ENCODE data around the gene SERPINA6.
"Not testable (repeated sequence)": the region's sequence is repeated elsewhere in the genome, so short reads cannot be mapped to it uniquely, and the experiment has no call there.

The SERPINA6 gene

GRCh38 chr14:94295360-94296180, 27.6 kb downstream of the SERPINA6 start:
- no peak for DNase-seq (ENCODE audit: low read depth in 1 of 2, low spot score in 1 of 2)

GRCh38 chr14:94293578-94293924, 29.6 kb downstream of the SERPINA6 start:
- DNase-seq (ENCODE audit: low read depth in 1 of 2, low spot score in 1 of 2): no peak

GRCh38 chr14:94292872-94293577, 30.1 kb downstream of the SERPINA6 start, which contains the start of gene SERPINA10:
TSS of gene SERPINA10 (minus strand) at chr14:94293268. CDS start at chr14:94290593, 2,675 bp downstream.
- DNase-seq (ENCODE audit: low read depth in 1 of 2, low spot score in 1 of 2): no peak

- no peak for DNase-seq (ENCODE audit: low read depth in 1 of 2, low spot score in 1 of 2)
These were observed 30.6 kb downstream of the SERPINA6 start for GRCh38 chr14:94292526-94292871.

- DNase-seq (ENCODE audit: low read depth in 1 of 2, low spot score in 1 of 2): no peak
These were observed 31.1 kb downstream of the SERPINA6 start for GRCh38 chr14:94291906-94292525.

- no peak for DNase-seq (ENCODE audit: low read depth in 1 of 2, low spot score in 1 of 2)
These were observed 31.8 kb downstream of the SERPINA6 start for GRCh38 chr14:94291159-94291905.

- DNase-seq (ENCODE audit: low read depth in 1 of 2, low spot score in 1 of 2): no peak
These were observed 32.9 kb downstream of the SERPINA6 start for GRCh38 chr14:94290197-94290596.

- DNase-seq (ENCODE audit: low read depth in 1 of 2, low spot score in 1 of 2): no peak
These were observed 34.3 kb downstream of the SERPINA6 start for GRCh38 chr14:94288610-94289465.

- DNase-seq (ENCODE audit: low read depth in 1 of 2, low spot score in 1 of 2): no peak
These were observed 38.0 kb downstream of the SERPINA6 start for GRCh38 chr14:94285158-94285557.

- no peak for DNase-seq (ENCODE audit: low read depth in 1 of 2, low spot score in 1 of 2)
These were observed 38.9 kb downstream of the SERPINA6 start for GRCh38 chr14:94284221-94284620.

GRCh38 chr14:94282991-94283723, 40.0 kb downstream of the SERPINA6 start:
- DNase-seq (ENCODE audit: low read depth in 1 of 2, low spot score in 1 of 2): no peak

GRCh38 chr14:94278731-94279130, 44.4 kb downstream of the SERPINA6 start:
- DNase-seq (ENCODE audit: low read depth in 1 of 2, low spot score in 1 of 2): no peak

- not testable (repeated sequence) for DNase-seq (ENCODE audit: low read depth in 1 of 2, low spot score in 1 of 2)
These were observed 46.1 kb downstream of the SERPINA6 start for GRCh38 chr14:94276898-94277561.

- DNase-seq (ENCODE audit: low read depth in 1 of 2, low spot score in 1 of 2): no peak
These were observed 54.0 kb downstream of the SERPINA6 start for GRCh38 chr14:94269156-94269555.

GRCh38 chr14:94268582-94268981, 54.6 kb downstream of the SERPINA6 start:
- not testable (repeated sequence) for DNase-seq (ENCODE audit: low read depth in 1 of 2, low spot score in 1 of 2)

- no peak for DNase-seq (ENCODE audit: low read depth in 1 of 2, low spot score in 1 of 2)
These were observed 55.8 kb downstream of the SERPINA6 start for GRCh38 chr14:94267352-94267751.

GRCh38 chr14:94264195-94264594, 58.9 kb downstream of the SERPINA6 start:
- not testable (repeated sequence) for DNase-seq (ENCODE audit: low read depth in 1 of 2, low spot score in 1 of 2)

Data from activated CD4-positive, alpha-beta T cell treated with anti-CD3 and anti-CD28 coated beads, Interleukin-2, amount 50 U/mL, for 24 hours (primary cell).